GM19452 (cell line): ENCODE measurements around the gene ARMC2.
"Not testable (repeated sequence)": the region's sequence is repeated elsewhere in the genome, so short reads cannot be mapped to it uniquely, and the experiment has no call there.

Source experiments
- ATAC-seq: cut with Tn5 transposase; IDR thresholded peaks from one replicate; pipeline ENCODE4 v1.9.1; 2021; ENCODE audit not compliant: unreplicated experiment

The ARMC2 gene

GRCh38 chr6:108947114-108947854, 99.1 kb downstream of the ARMC2 start:
- no peak for ATAC-seq

GRCh38 chr6:108948181-108948661, 100.0 kb downstream of the ARMC2 start:
- no peak for ATAC-seq

GRCh38 chr6:108951351-108951953, 103.2 kb downstream of the ARMC2 start:
- no peak for ATAC-seq

GRCh38 chr6:108952776-108953486, 104.7 kb downstream of the ARMC2 start:
- no peak for ATAC-seq

GRCh38 chr6:108953681-108954080, 105.5 kb downstream of the ARMC2 start:
- ATAC-seq: no peak

GRCh38 chr6:108955329-108955949, 107.2 kb downstream of the ARMC2 start:
- no peak for ATAC-seq

- no peak for ATAC-seq
Observed at GRCh38 chr6:108957221-108957620, 109.0 kb downstream of the ARMC2 start.

GRCh38 chr6:108958900-108959770, 110.9 kb downstream of the ARMC2 start:
- ATAC-seq: no peak

GRCh38 chr6:108959972-108960582, 111.9 kb downstream of the ARMC2 start:
- ATAC-seq: no peak

GRCh38 chr6:108960601-108961000, 112.4 kb downstream of the ARMC2 start:
- ATAC-seq: no peak

- ATAC-seq: no peak
Observed at GRCh38 chr6:108961077-108961476, 112.9 kb downstream of the ARMC2 start.

GRCh38 chr6:108961985-108962384, 113.8 kb downstream of the ARMC2 start:
- ATAC-seq: no peak

GRCh38 chr6:108966251-108966650, 118.0 kb downstream of the ARMC2 start:
- ATAC-seq: no peak

- no peak for ATAC-seq
Observed at GRCh38 chr6:108966855-108967755, 118.9 kb downstream of the ARMC2 start.

- no peak for ATAC-seq
Observed at GRCh38 chr6:108968325-108969316, 120.4 kb downstream of the ARMC2 start.

- ATAC-seq: no peak
Observed at GRCh38 chr6:108969776-108970175, 121.6 kb downstream of the ARMC2 start.

- no peak for ATAC-seq
Observed at GRCh38 chr6:108974201-108974600, 126.0 kb downstream of the ARMC2 start.

GRCh38 chr6:108978638-108979037, 130.4 kb downstream of the ARMC2 start:
- ATAC-seq: not testable (repeated sequence)
